B cell (primary cell): ENCODE measurements around the gene TINAGL1. TPM values are rescaled to one million over a fixed set of nuclear protein-coding genes. Genes with fewer than 3 reads are reported as not detected.

ENCODE experiments used
- ATAC-seq: fragments of 200-7000 bp; cut with Tn5 transposase; one replicate; pipeline ENCODE4 v1.10.0; 2021; ENCODE audit warnings: low read depth, mild to moderate bottlenecking, moderate number of reproducible peaks, moderate library complexity
- CTCF ChIA-PET: fragments of 350-600 bp; sonication (Branson Sonifier 250); formaldehyde crosslinking; loops from one replicate; lab custom pipeline; 2021; ENCODE audit warnings: antibody characterized with exemption, inconsistent platforms; lab: Charles Lee
- POLR2A ChIA-PET: fragments of 350-600 bp; sonication (Branson Sonifier 250); formaldehyde crosslinking; loops from one replicate; lab custom pipeline; 2021; ENCODE audit warnings: antibody characterized with exemption; lab: Charles Lee
- DNase-seq: peaks from one replicate; pipeline ENCODE4 v3.0.0; 2013
- H2AFZ ChIP-seq: 2 replicates; pipeline ENCODE4 v1.6.1; 2012; ENCODE audit warnings: mild to moderate bottlenecking, low read depth, low read length; ENCODE audit not compliant: insufficient read depth, poor library complexity, severe bottlenecking
- H3K27ac ChIP-seq, 2 donors: 1 replicate in 1 of 2; 2 replicates in 1 of 2; pipeline ENCODE4 v1.5.1; 2012 to 2013; ENCODE audit warnings: low read length in 2 of 2, mild to moderate bottlenecking in 2 of 2, moderate library complexity in 1 of 2
- H3K27me3 ChIP-seq, 4 experiments: fragments of 200-600 bp in 1 of 4; sonication (generic) in 1 of 4; replicated peaks in 1 of 4; 1 replicate in 2 of 4; 2 replicates in 2 of 4; pipeline versions ENCODE4 v1.6.1 to v1.7.0; 2013 to 2016; ENCODE audit warnings: low read length in 3 of 4, mild to moderate bottlenecking in 2 of 4, mixed read lengths in 1 of 4, moderate library complexity in 1 of 4; ENCODE audit not compliant: insufficient read depth in 4 of 4, control insufficient read depth in 3 of 4; ENCODE audit errors: control extremely low read depth in 1 of 4
- H3K36me3 ChIP-seq, 2 experiments: replicated peaks in 1 of 2; 1 replicate in 1 of 2; 2 replicates in 1 of 2; pipeline versions ENCODE4 v1.6.1 to v1.7.1; 2013; ENCODE audit warnings: low read length in 1 of 2; ENCODE audit not compliant: insufficient read depth in 2 of 2, control insufficient read depth in 1 of 2; ENCODE audit errors: control extremely low read depth in 1 of 2, extremely low read depth in 1 of 2
- H3K4me1 ChIP-seq, 2 donors: fragments of 200-600 bp in 1 of 2; sonication (generic) in 1 of 2; 1 replicate in 1 of 2; 2 replicates in 1 of 2; pipeline versions ENCODE4 v1.5.1 to v1.6.1; 2013 to 2017; ENCODE audit warnings: low read length in 2 of 2; ENCODE audit not compliant: control insufficient read depth in 2 of 2, insufficient read depth in 2 of 2
- H3K4me2 ChIP-seq: replicated peaks from 2 replicates; pipeline ENCODE3; 2012; ENCODE audit warnings: mild to moderate bottlenecking, low read depth, low read length; ENCODE audit not compliant: poor library complexity, severe bottlenecking
- H3K4me3 ChIP-seq, 5 experiments: fragments of 200-600 bp in 1 of 5; sonication (generic) in 1 of 5; 1 replicate in 3 of 5; 2 replicates in 2 of 5; pipeline versions ENCODE4 v1.5.1 to v1.7.0; 2011 to 2016; ENCODE audit warnings: low read length in 4 of 5, mild to moderate bottlenecking in 4 of 5, low read depth in 2 of 5, control low read depth in 1 of 5, moderate library complexity in 1 of 5; ENCODE audit not compliant: insufficient read depth in 1 of 5; ENCODE audit errors: control extremely low read depth in 1 of 5, extremely low read depth in 1 of 5
- H3K79me2 ChIP-seq: fragments of 200-600 bp; sonication (generic); one replicate; pipeline ENCODE4 v1.6.0; 2016; ENCODE audit warnings: low read length; ENCODE audit not compliant: control insufficient read depth, insufficient read depth
- H3K9ac ChIP-seq: fragments of 200-600 bp; sonication (generic); 2 replicates; pipeline ENCODE4 v1.6.1; 2017; ENCODE audit warnings: mild to moderate bottlenecking, low read length, moderate library complexity
- H3K9me3 ChIP-seq, 3 donors: one replicate each; pipeline versions ENCODE4 v1.6.1 to v1.7.1; 2013; ENCODE audit warnings: low read length in 2 of 3; ENCODE audit not compliant: control insufficient read depth in 2 of 3, insufficient read depth in 1 of 3; ENCODE audit errors: control extremely low read depth in 1 of 3
- H4K20me1 ChIP-seq: 2 replicates; pipeline ENCODE4 v1.6.0; 2012; ENCODE audit warnings: mild to moderate bottlenecking, low read length; ENCODE audit not compliant: insufficient read depth, control insufficient read depth, poor library complexity, severe bottlenecking
- H3K27ac Mint-ChIP-seq: one replicate; pipeline ENCODE4 v1.8.0; 2021; ENCODE audit warnings: mixed read lengths
- H3K27me3 Mint-ChIP-seq: one replicate; pipeline ENCODE4 v1.8.0; 2021; ENCODE audit warnings: mixed read lengths
- H3K4me1 Mint-ChIP-seq: one replicate; pipeline ENCODE4 v1.8.0; 2021; ENCODE audit warnings: mixed read lengths
- H3K4me3 Mint-ChIP-seq: one replicate; pipeline ENCODE4 v1.8.0; 2021; ENCODE audit warnings: mixed read lengths
- H3K9me3 Mint-ChIP-seq: one replicate; pipeline ENCODE4 v1.8.0; 2022; ENCODE audit warnings: mixed read lengths; ENCODE audit not compliant: insufficient read depth
- EZH2 ChIP-seq: IDR thresholded peaks from 2 replicates; pipeline ENCODE4 v1.6.1; 2012; ENCODE audit warnings: borderline replicate concordance, low read depth, mild to moderate bottlenecking, moderate library complexity, low read length; ENCODE audit not compliant: insufficient read depth, poor library complexity, severe bottlenecking
- WGBS: methylation state at CpG from one replicate; pipeline ENCODE4 v1.1.5; 2013; ENCODE audit warnings: missing lambda C conversion rate; ENCODE audit not compliant: insufficient coverage; 5-methylcytosine and 5-hydroxymethylcytosine counted together
- intact Hi-C: fragments of 100-400 bp; cut with micrococcal nuclease; formaldehyde crosslinking; loops from one replicate; pipeline ENCODE4 v1.10.0; 2022
- polyA plus RNA-seq: library from polyadenylated mRNA; depleted of rRNA; stranded (reverse); fragments of >200 nt; gene quantifications from 2 replicates; pipeline ENCODE4 v1.2.3, GENCODE V29; 2012
- total RNA-seq, 2 donors: library from RNA; stranded (reverse); fragments of 120-200 nt in 1 of 2; gene quantifications; 1 replicate in 1 of 2; 2 replicates in 1 of 2; pipeline versions ENCODE4 v1.2.3 to v1.2.4, GENCODE V29; 2013 to 2022
- TF ChIP-seq, protein P1 (sequence below): fragments of 200-600 bp; IDR thresholded peaks from one replicate; pipeline ENCODE4 v1.8.0; 2022; ENCODE audit warnings: antibody characterized with exemption, mild to moderate bottlenecking

Gene TINAGL1
- total and polyA plus RNA-seq, 2 donors (not counting 1 experiment from before 2014, with no cell fraction given), result not detected

DNA sequence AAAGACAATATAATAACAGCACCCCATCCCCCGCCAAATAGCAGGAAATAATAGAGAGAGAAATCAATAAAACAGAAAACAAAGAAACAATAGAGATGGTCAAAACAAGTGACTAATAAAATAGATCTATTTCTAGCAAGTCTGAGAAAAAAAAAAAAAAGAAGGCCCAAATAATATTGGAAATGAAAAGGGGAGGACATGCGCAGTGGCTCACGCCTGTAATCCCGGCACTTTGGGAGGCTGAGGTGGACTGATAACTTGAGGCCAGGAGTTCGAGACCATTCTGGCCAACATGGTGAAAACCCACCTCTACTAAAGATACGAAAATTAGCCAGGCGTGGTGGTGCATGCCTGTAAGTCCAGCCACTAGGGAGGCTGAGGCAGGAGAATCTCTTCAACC lies 22.7 kb downstream of the TINAGL1 start:
- Mint-ChIP-seq H3K9me3 (no peaks in the 10 kb centered on the region), H3K4me1 (peaks cover 8% of the 10 kb centered on the region), H3K4me3 (no peak overlapping the region), H3K27ac (no peak overlapping the region), H3K27me3 (no peaks in the 10 kb centered on the region)
- Histone ChIP-seq H3K36me3 (no peaks in the 10 kb centered on the region), H3K9me3 (no peaks in the 10 kb centered on the region), H3K79me2 (no peaks in the 10 kb centered on the region), H3K4me2 (no peak overlapping the region), H4K20me1 (no peaks in the 10 kb centered on the region), H3K4me1 (no peaks in the 10 kb centered on the region), H3K4me3 (no peak overlapping the region), H2AFZ (no peak overlapping the region), H3K9ac (no peak overlapping the region), H3K27me3 (peaks cover 0 to 2% (median 0%) of the 10 kb centered on the region in 4 experiments), H3K27ac (no peak overlapping the region)
- POLR2A ChIA-PET, result no interaction called here
- DNase-seq (no peak), ATAC-seq (no peak)
- CTCF ChIA-PET, result no interaction called here
- no peak for TF ChIP-seq EZH2
- TF ChIP-seq, protein P1, sequence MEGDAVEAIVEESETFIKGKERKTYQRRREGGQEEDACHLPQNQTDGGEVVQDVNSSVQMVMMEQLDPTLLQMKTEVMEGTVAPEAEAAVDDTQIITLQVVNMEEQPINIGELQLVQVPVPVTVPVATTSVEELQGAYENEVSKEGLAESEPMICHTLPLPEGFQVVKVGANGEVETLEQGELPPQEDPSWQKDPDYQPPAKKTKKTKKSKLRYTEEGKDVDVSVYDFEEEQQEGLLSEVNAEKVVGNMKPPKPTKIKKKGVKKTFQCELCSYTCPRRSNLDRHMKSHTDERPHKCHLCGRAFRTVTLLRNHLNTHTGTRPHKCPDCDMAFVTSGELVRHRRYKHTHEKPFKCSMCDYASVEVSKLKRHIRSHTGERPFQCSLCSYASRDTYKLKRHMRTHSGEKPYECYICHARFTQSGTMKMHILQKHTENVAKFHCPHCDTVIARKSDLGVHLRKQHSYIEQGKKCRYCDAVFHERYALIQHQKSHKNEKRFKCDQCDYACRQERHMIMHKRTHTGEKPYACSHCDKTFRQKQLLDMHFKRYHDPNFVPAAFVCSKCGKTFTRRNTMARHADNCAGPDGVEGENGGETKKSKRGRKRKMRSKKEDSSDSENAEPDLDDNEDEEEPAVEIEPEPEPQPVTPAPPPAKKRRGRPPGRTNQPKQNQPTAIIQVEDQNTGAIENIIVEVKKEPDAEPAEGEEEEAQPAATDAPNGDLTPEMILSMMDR, result no peak
- intact Hi-C loops, result no loop called here
- WGBS, result 67% methylated on average over 3 of the region's 7 CpGs

DNA sequence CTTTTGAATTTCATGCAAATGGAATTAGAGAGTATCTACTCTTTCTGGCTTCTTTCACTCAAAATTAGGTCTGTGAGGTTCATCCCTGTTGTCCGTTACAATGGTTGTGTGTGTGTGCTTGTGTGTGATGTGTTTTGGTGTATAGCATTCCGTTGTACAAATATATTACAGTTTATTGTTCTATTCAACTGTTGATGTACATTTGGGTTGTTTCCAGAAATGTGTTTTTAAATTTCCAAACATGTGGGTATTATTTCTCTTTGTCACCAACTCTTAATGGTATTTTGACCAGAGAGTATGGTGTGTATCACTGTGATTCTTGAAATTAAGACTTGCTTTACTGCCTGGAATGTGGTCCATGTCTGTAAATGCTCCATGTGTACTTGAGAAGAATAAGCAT lies 24.3 kb downstream of the TINAGL1 start:
- DNase-seq (no peak), ATAC-seq (no peak)
- no peaks in the 10 kb centered on the region for H3K36me3 ChIP-seq
- H3K4me2 ChIP-seq, result no peak overlapping the region
- no peak overlapping the region for H3K9ac ChIP-seq
- H4K20me1 ChIP-seq, result no peaks in the 10 kb centered on the region
- no CpG with 5 or more reads among the region's 2 CpGs for WGBS
- H3K9me3 ChIP-seq, result peaks cover 0 to under 1% (median 0%) of the 10 kb centered on the region in 3 donors
- H3K4me1 ChIP-seq, result peaks cover 0 to under 1% of the 10 kb centered on the region in 2 donors
- Mint-ChIP-seq H3K9me3 (no peaks in the 10 kb centered on the region), H3K27me3 (no peaks in the 10 kb centered on the region), H3K4me3 (no peak overlapping the region), H3K4me1 (peaks cover 8% of the 10 kb centered on the region), H3K27ac (no peak overlapping the region)
- no peaks in the 10 kb centered on the region for H3K79me2 ChIP-seq
- ChIA-PET POLR2A (no interaction called here), CTCF (interaction anchor here (1.2 kb wide), 1 partner anchor 36 kb away, joined by 3 read pairs; no protein-coding TSS in a partner anchor)
- no peak for TF ChIP-seq EZH2
- TF ChIP-seq, protein P1, result no peak
- H3K27ac ChIP-seq, result no peak overlapping the region
- no peak overlapping the region for H3K4me3 ChIP-seq
- H2AFZ ChIP-seq, result no peak overlapping the region
- H3K27me3 ChIP-seq, result peaks cover 0 to 2% (median 0%) of the 10 kb centered on the region in 4 experiments
- intact Hi-C loops, result no loop called here
